OCI-LY3 (cell line): ENCODE measurements around the gene NQO2.
A peak's percentile ranks its signal among the peaks of the same experiment; 100 is the strongest.

Experiments used
- H2AFZ ChIP-seq: fragments of 200-600, 300-600 bp; shearing (Covaris generic); 2 replicates; pipeline ENCODE4 v1.6.0; 2014; ENCODE audit warnings: antibody characterized with exemption, low read depth, low read length
- H3K27ac ChIP-seq: fragments of 200-600, 300-600 bp; sonication (generic); 2 replicates; pipeline ENCODE4 v1.5.1; 2014; ENCODE audit warnings: mild to moderate bottlenecking, low read length, moderate library complexity, mixed read lengths
- H3K27me3 ChIP-seq: fragments of 200-600, 300-600 bp; sonication (generic); 2 replicates; pipeline ENCODE4 v1.6.1; 2014; ENCODE audit warnings: low read depth, low read length, mixed read lengths
- H3K36me3 ChIP-seq: fragments of 200-600, 300-600 bp; sonication (generic); replicated peaks from 2 replicates; pipeline ENCODE3; 2014; ENCODE audit warnings: low read depth, low read length, mixed read lengths
- H3K4me1 ChIP-seq: fragments of 300-600, 200-600 bp; sonication (generic); 2 replicates; pipeline ENCODE4 v1.6.1; 2014; ENCODE audit warnings: low read length, mixed read lengths
- H3K4me2 ChIP-seq: fragments of 200-600, 300-600 bp; sonication (generic); 2 replicates; pipeline ENCODE4 v1.6.1; 2014; ENCODE audit warnings: low read length, mixed read lengths
- H3K4me3 ChIP-seq: fragments of 300-600, 200-600 bp; sonication (generic); 2 replicates; pipeline ENCODE4 v1.5.1; 2014; ENCODE audit warnings: antibody characterized with exemption, mild to moderate bottlenecking, low read length, moderate library complexity
- H3K79me2 ChIP-seq: fragments of 300-600, 200-600 bp; shearing (Covaris generic); 2 replicates; pipeline ENCODE4 v1.6.1; 2014; ENCODE audit warnings: mild to moderate bottlenecking, low read length, mixed read lengths
- H3K9ac ChIP-seq: fragments of 300-600, 200-600 bp; shearing (Covaris generic); 2 replicates; pipeline ENCODE4 v1.6.0; 2014; ENCODE audit warnings: mild to moderate bottlenecking, low read length, moderate library complexity
- H3K9me3 ChIP-seq: fragments of 200-600, 300-600 bp; shearing (Covaris generic); 2 replicates; pipeline ENCODE4 v1.6.1; 2014; ENCODE audit warnings: low read length, mixed read lengths; ENCODE audit not compliant: insufficient read depth
- H4K20me1 ChIP-seq: fragments of 200-600, 300-600 bp; sonication (generic); 2 replicates; pipeline ENCODE4 v1.6.1; 2016; ENCODE audit warnings: low read length, mixed read lengths; ENCODE audit not compliant: insufficient read depth
- CTCF ChIP-seq: fragments of 200-600, 300-600 bp; sonication (generic); IDR thresholded peaks from 2 replicates; pipeline ENCODE4 v1.5.1; 2014; ENCODE audit warnings: antibody characterized with exemption, low read length, low read depth
- EZH2phosphoT487 ChIP-seq: fragments of 200-600 bp; shearing (Covaris generic); IDR thresholded peaks from 2 replicates; pipeline ENCODE4 v1.6.1; 2018; ENCODE audit warnings: antibody characterized with exemption, mixed run types, low read depth

NQO2 gene

GRCh38 chr6:3031857-3032640 is 32.4 kb downstream of the NQO2 start:
- H3K4me2 ChIP-seq: peak overlapping the region; percentile 62
- H2AFZ ChIP-seq: peak overlapping the region; percentile 33; the same call in 1 of the 2 replicates
- no peak overlapping the region for H3K9ac ChIP-seq

GRCh38 chr6:3032986-3033385 is 33.3 kb downstream of the NQO2 start:
- Histone ChIP-seq H3K9me3 (no peaks in the 10 kb centered on the region), H3K4me3 (no peak overlapping the region), H3K36me3 (no peaks in the 10 kb centered on the region), H3K79me2 (no peaks in the 10 kb centered on the region), H2AFZ (no peak overlapping the region), H3K27ac (no peak overlapping the region), H4K20me1 (no peaks in the 10 kb centered on the region), H3K27me3 (no peaks in the 10 kb centered on the region), H3K9ac (no peak overlapping the region), H3K4me1 (peaks cover 11% of the 10 kb centered on the region), H3K4me2 (no peak overlapping the region)
- TF ChIP-seq EZH2phosphoT487 (no peak), CTCF (no peak)

More at GRCh38 chr6:3031857-3032640, 32.4 kb downstream of the NQO2 start:
- TF ChIP-seq CTCF (peak; percentile 48), EZH2phosphoT487 (no peak)
- Histone ChIP-seq H3K9me3 (no peaks in the 10 kb centered on the region), H3K4me3 (peak overlapping the region; percentile 54), H3K36me3 (no peaks in the 10 kb centered on the region), H3K79me2 (no peaks in the 10 kb centered on the region), H3K4me1 (peaks cover 20% of the 10 kb centered on the region), H3K27ac (no peak overlapping the region), H4K20me1 (no peaks in the 10 kb centered on the region), H3K27me3 (no peaks in the 10 kb centered on the region)

GRCh38 chr6:3033652-3034051 is 34.0 kb downstream of the NQO2 start:
- Histone ChIP-seq H3K27ac (no peak overlapping the region), H4K20me1 (no peaks in the 10 kb centered on the region), H3K4me1 (peaks cover 11% of the 10 kb centered on the region), H3K9me3 (no peaks in the 10 kb centered on the region), H3K36me3 (no peaks in the 10 kb centered on the region), H2AFZ (no peak overlapping the region), H3K4me2 (no peak overlapping the region), H3K4me3 (no peak overlapping the region), H3K79me2 (no peaks in the 10 kb centered on the region), H3K27me3 (no peaks in the 10 kb centered on the region), H3K9ac (no peak overlapping the region)
- TF ChIP-seq CTCF (no peak), EZH2phosphoT487 (no peak)

GRCh38 chr6:3035397-3035796 is 35.7 kb downstream of the NQO2 start:
- Histone ChIP-seq H3K4me3 (no peak overlapping the region), H2AFZ (no peak overlapping the region), H3K4me2 (no peak overlapping the region), H3K27me3 (no peaks in the 10 kb centered on the region), H3K79me2 (no peaks in the 10 kb centered on the region), H4K20me1 (no peaks in the 10 kb centered on the region), H3K36me3 (no peaks in the 10 kb centered on the region), H3K9me3 (no peaks in the 10 kb centered on the region), H3K27ac (no peak overlapping the region), H3K9ac (no peak overlapping the region), H3K4me1 (peaks cover 11% of the 10 kb centered on the region)
- TF ChIP-seq EZH2phosphoT487 (no peak), CTCF (no peak)
